Stimulated activated CD4-positive, alpha-beta T cell treated with anti-CD3 and anti-CD28 coated beads, Interleukin-15, amount 100 ng/mL, for 48 hours (primary cell): Measurements from ENCODE around the gene EFNB1.

Experiments
- DNase-seq, 2 donors: peaks; one replicate each; pipeline ENCODE4 v3.0.0-alpha.2; 2020; ENCODE audit warnings: low read depth in 2 of 2

The EFNB1 gene

DNA sequence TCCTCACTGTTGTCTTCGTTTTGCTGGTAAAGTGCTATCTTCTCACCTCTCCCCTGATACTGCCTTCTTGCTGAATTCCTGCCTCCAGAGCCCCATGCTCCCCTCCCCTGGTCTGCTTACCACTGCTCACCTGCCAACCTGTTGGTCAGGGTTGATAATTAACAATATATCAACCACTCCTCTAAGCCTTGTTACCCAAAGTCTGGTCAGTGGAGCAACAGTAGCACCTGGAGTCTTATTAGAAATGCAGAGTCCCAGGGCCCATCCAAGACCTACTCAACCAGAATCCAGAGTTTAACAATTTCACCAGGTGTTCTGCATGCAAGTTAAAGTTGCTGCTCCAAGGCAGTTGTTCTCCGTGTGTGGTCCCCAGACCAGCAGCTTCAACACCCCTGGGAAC, 55.0 kb downstream of the EFNB1 start:
- no peak for DNase-seq

DNA sequence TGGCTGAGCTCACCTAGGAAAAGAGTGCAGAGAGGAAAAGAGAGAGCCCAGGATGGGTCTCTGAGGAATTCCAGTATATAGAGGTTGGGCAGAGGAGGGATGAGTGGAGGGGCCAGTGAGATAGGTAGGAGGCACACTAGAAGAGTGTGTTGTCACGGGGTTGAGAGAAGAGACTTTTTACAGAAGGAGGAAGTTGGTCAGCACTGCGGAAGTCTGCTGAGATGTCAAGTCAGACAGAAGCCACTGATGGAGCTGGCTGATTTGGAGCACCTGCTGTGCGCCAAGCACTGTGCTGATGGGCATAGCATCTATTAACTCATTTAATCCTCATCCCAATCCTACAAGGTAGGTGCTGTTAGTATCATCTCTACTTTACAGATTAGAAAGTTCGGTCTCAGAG, 60.4 kb downstream of the EFNB1 start:
- DNase-seq, result no peak
